Thymus (tissue), 11 donors: ENCODE results near the gene TBC1D21. TPM values are rescaled to one million over a fixed set of nuclear protein-coding genes. Genes with fewer than 3 reads are reported as not detected.

ENCODE experiments used
- DNase-seq, 9 donors: peaks; one replicate each; pipeline ENCODE4 v3.0.0-alpha.2; 2013; ENCODE audit warnings: low spot score in 9 of 9, low read depth in 6 of 9, missing footprints in 1 of 9
- H3K27ac ChIP-seq, 2 donors: one replicate each; pipeline ENCODE4 v1.5.1; 2013; ENCODE audit warnings: control low read depth in 1 of 2, low read depth in 1 of 2, low read length in 1 of 2, mild to moderate bottlenecking in 1 of 2, moderate library complexity in 1 of 2
- H3K27me3 ChIP-seq, 2 donors: one replicate each; pipeline ENCODE4 v1.5.1; 2013; ENCODE audit warnings: low read length in 1 of 2; ENCODE audit not compliant: control insufficient read depth in 2 of 2, insufficient read depth in 1 of 2
- H3K36me3 ChIP-seq, 2 donors: one replicate each; pipeline ENCODE4 v1.5.1; 2013; ENCODE audit warnings: low read length in 1 of 2, mild to moderate bottlenecking in 1 of 2, moderate library complexity in 1 of 2; ENCODE audit not compliant: control insufficient read depth in 2 of 2, insufficient read depth in 2 of 2
- H3K4me1 ChIP-seq, 2 donors: one replicate each; pipeline ENCODE4 v1.5.1; 2013; ENCODE audit warnings: low read length in 2 of 2; ENCODE audit not compliant: control insufficient read depth in 2 of 2, insufficient read depth in 2 of 2
- H3K4me3 ChIP-seq, 2 donors: one replicate each; pipeline ENCODE4 v1.5.1; 2013; ENCODE audit warnings: low read length in 2 of 2, control low read depth in 1 of 2, mild to moderate bottlenecking in 1 of 2
- H3K9me3 ChIP-seq, 2 donors: one replicate each; pipeline ENCODE4 v1.5.1; 2013; ENCODE audit warnings: low read length in 1 of 2, mild to moderate bottlenecking in 1 of 2; ENCODE audit not compliant: control insufficient read depth in 2 of 2, insufficient read depth in 1 of 2
- WGBS: extraction: QIAGEN DNeasy Blood & Tissue Kit; methylation state at CpG from one replicate; pipeline ENCODE4 v1.1.7; 2013; 5-methylcytosine and 5-hydroxymethylcytosine counted together
- polyA plus RNA-seq: library from polyadenylated mRNA; stranded (reverse); fragments of 200-250 nt; gene quantifications from one replicate; pipeline ENCODE4 v1.2.3, GENCODE V29; 2013
- total RNA-seq: library from RNA; stranded (reverse); fragments of 120-200 nt; gene quantifications from one replicate; pipeline ENCODE4 v1.2.4, GENCODE V29; 2013
- donor health status: healthy.

Gene TBC1D21
- total and polyA plus RNA-seq, 2 donors: 0.05 TPM; not detected in 1

GRCh38 chr15:73923156-73923487 lies 49.8 kb downstream of the TBC1D21 start:
- Histone ChIP-seq H3K27ac (no peak overlapping the region), H3K27me3 (peaks cover 26 to 48% of the 10 kb centered on the region in 2 donors), H3K36me3 (no peaks in the 10 kb centered on the region), H3K4me3 (no peak overlapping the region), H3K9me3 (peaks cover 0 to 2% of the 10 kb centered on the region in 2 donors), H3K4me1 (peaks cover 11 to 44% of the 10 kb centered on the region in 2 donors)
- no peak for DNase-seq
- 90% methylated on average over 7 of the region's 7 CpGs for WGBS

GRCh38 chr15:73923488-73924164 lies 50.3 kb downstream of the TBC1D21 start:
- peaks cover 12 to 47% of the 10 kb centered on the region in 2 donors for H3K4me1 ChIP-seq
- H3K36me3 ChIP-seq: no peaks in the 10 kb centered on the region
- DNase-seq: no peak
- H3K4me3 ChIP-seq: no peak overlapping the region
- no peaks in the 10 kb centered on the region for H3K9me3 ChIP-seq
- 84% methylated on average over 6 of the region's 6 CpGs for WGBS
- peaks cover 26 to 53% of the 10 kb centered on the region in 2 donors for H3K27me3 ChIP-seq
- no peak overlapping the region for H3K27ac ChIP-seq

GRCh38 chr15:73924171-73924921 lies 51.0 kb downstream of the TBC1D21 start:
- Histone ChIP-seq H3K4me1 (peaks cover 19 to 54% of the 10 kb centered on the region in 2 donors), H3K27me3 (peaks cover 26 to 59% of the 10 kb centered on the region in 2 donors)

GRCh38 chr15:73925848-73926218 lies 52.5 kb downstream of the TBC1D21 start:
- Histone ChIP-seq H3K27ac (no peak overlapping the region), H3K4me3 (no peak overlapping the region), H3K9me3 (no peaks in the 10 kb centered on the region), H3K36me3 (no peaks in the 10 kb centered on the region), H3K4me1 (peaks cover 20 to 59% of the 10 kb centered on the region in 2 donors), H3K27me3 (peaks cover 26 to 59% of the 10 kb centered on the region in 2 donors)
- WGBS: 96% methylated on average over 8 of the region's 8 CpGs
- no peak for DNase-seq

More at GRCh38 chr15:73924171-73924921, 51.0 kb downstream of the TBC1D21 start:
- no peak overlapping the region for H3K4me3 ChIP-seq
- DNase-seq: no peak
- WGBS: 74% methylated on average over 12 of the region's 12 CpGs
- H3K27ac ChIP-seq: peak overlapping the region in 1 of 2 donors; percentile 73
- no peaks in the 10 kb centered on the region for H3K9me3 ChIP-seq
- no peaks in the 10 kb centered on the region for H3K36me3 ChIP-seq

GRCh38 chr15:73926219-73927002 lies 53.0 kb downstream of the TBC1D21 start, which contains the start of gene LOXL1:
LOXL1 (plus strand) TSS chr15:73926462; CDS start chr15:73926784, 322 bp downstream.
- Histone ChIP-seq H3K4me3 (peak within 1 kb of the TSS; percentile 34 to 72), H3K36me3 (no peaks in the 10 kb centered on the region), H3K4me1 (peaks cover 20 to 53% of the 10 kb centered on the region in 2 donors), H3K9me3 (no peaks in the 10 kb centered on the region), H3K27ac (peak within 1 kb of the TSS in 1 of 2 donors; percentile 25), H3K27me3 (peaks cover 26 to 59% of the 10 kb centered on the region in 2 donors)
- 37% methylated on average over 47 of the region's 47 CpGs for WGBS
- DNase-seq: no peak

- H3K36me3 ChIP-seq: no peaks in the 10 kb centered on the region
- WGBS: 3% methylated on average over 65 of the region's 65 CpGs
- H3K9me3 ChIP-seq: no peaks in the 10 kb centered on the region
- H3K4me1 ChIP-seq: peaks cover 20 to 48% of the 10 kb centered on the region in 2 donors
- peak in 1 of 9 donors; percentile 35 for DNase-seq
- peak overlapping the region in 1 of 2 donors; percentile 25 for H3K27ac ChIP-seq
- peaks cover 26 to 59% of the 10 kb centered on the region in 2 donors for H3K27me3 ChIP-seq
- peak overlapping the region; percentile 34 to 72 for H3K4me3 ChIP-seq
Observed at GRCh38 chr15:73927003-73927475, 53.7 kb downstream of the TBC1D21 start.

- H3K27me3 ChIP-seq: peaks cover 26 to 58% of the 10 kb centered on the region in 2 donors
- H3K27ac ChIP-seq: peak overlapping the region in 1 of 2 donors; percentile 25
- H3K4me3 ChIP-seq: peak overlapping the region; percentile 34 to 72
- H3K4me1 ChIP-seq: peaks cover 20 to 42% of the 10 kb centered on the region in 2 donors
- H3K9me3 ChIP-seq: no peaks in the 10 kb centered on the region
- WGBS: under 1% methylated on average over 78 of the region's 78 CpGs
- peak in 8 of 9 donors; percentile 54 to 90 (median 70) for DNase-seq
- no peaks in the 10 kb centered on the region for H3K36me3 ChIP-seq
Observed at GRCh38 chr15:73927476-73928240, 54.3 kb downstream of the TBC1D21 start.

- no peak for DNase-seq
- Histone ChIP-seq H3K4me1 (peaks cover 20 to 39% of the 10 kb centered on the region in 2 donors), H3K27ac (no peak overlapping the region), H3K4me3 (peak overlapping the region; percentile 33 to 72), H3K36me3 (no peaks in the 10 kb centered on the region), H3K27me3 (peaks cover 26 to 56% of the 10 kb centered on the region in 2 donors), H3K9me3 (no peaks in the 10 kb centered on the region)
- 96% methylated on average over 3 of the region's 3 CpGs for WGBS
Observed at GRCh38 chr15:73928241-73928579, 54.8 kb downstream of the TBC1D21 start.
